Smooth muscle cell (in vitro differentiated cells): ENCODE results near the gene MIXL1. TPM values are rescaled to one million over a fixed set of nuclear protein-coding genes. Genes with fewer than 3 reads are reported as not detected.

ENCODE experiments used
- DNase-seq: peaks from one replicate; lab custom pipeline; 2025; ENCODE audit not compliant: unreplicated experiment; lab: John Stamatoyannopoulos, UW
- H2AFZ ChIP-seq: fragments of 200-600 bp; sonication (generic); 2 replicates; pipeline ENCODE4 v1.6.0; 2016; ENCODE audit warnings: antibody characterized with exemption, low read depth, mild to moderate bottlenecking
- H3F3A ChIP-seq: fragments of 200-600 bp; sonication (generic); 2 replicates; pipeline ENCODE4 v1.6.0; 2017; ENCODE audit warnings: antibody characterized with exemption, low read depth
- H3K27ac ChIP-seq: fragments of 200-600 bp; sonication (generic); 2 replicates; pipeline ENCODE4 v1.5.1; 2016; ENCODE audit warnings: low read depth, mild to moderate bottlenecking
- H3K27me3 ChIP-seq: fragments of 200-600 bp; sonication (generic); 2 replicates; pipeline ENCODE4 v1.6.1; 2016; ENCODE audit warnings: low read depth, mild to moderate bottlenecking
- H3K36me3 ChIP-seq: fragments of 200-600 bp; sonication (generic); 2 replicates; pipeline ENCODE4 v1.5.1; 2016; ENCODE audit warnings: low read depth
- H3K4me1 ChIP-seq: fragments of 200-600 bp; sonication (generic); 2 replicates; pipeline ENCODE4 v1.5.1; 2016; ENCODE audit warnings: low read depth
- H3K4me2 ChIP-seq: fragments of 200-600 bp; sonication (generic); 2 replicates; pipeline ENCODE4 v1.6.0; 2016; ENCODE audit warnings: mild to moderate bottlenecking
- H3K4me3 ChIP-seq: fragments of 200-600 bp; sonication (generic); 2 replicates; pipeline ENCODE4 v1.5.1; 2016; ENCODE audit warnings: mild to moderate bottlenecking
- H3K79me2 ChIP-seq: fragments of 200-600 bp; sonication (generic); 2 replicates; pipeline ENCODE4 v1.6.0; 2016; ENCODE audit warnings: low read depth, mild to moderate bottlenecking
- H3K9ac ChIP-seq: fragments of 200-600 bp; sonication (generic); 2 replicates; pipeline ENCODE4 v1.6.0; 2016; ENCODE audit warnings: low read depth
- H3K9me3 ChIP-seq: fragments of 200-600 bp; sonication (generic); replicated peaks from 2 replicates; pipeline ENCODE4 v1.5.1; 2016; ENCODE audit warnings: low read depth
- H4K20me1 ChIP-seq: fragments of 200-600 bp; sonication (generic); 2 replicates; pipeline ENCODE4 v1.6.0; 2016; ENCODE audit warnings: low read depth
- CTCF ChIP-seq: fragments of 200-600 bp; sonication (generic); IDR thresholded peaks from 2 replicates; pipeline ENCODE4 v1.5.1; 2017; ENCODE audit warnings: borderline replicate concordance, mild to moderate bottlenecking, antibody characterized with exemption; ENCODE audit not compliant: insufficient read depth, poor library complexity, severe bottlenecking
- WGBS: methylation state at CpG from one replicate; pipeline ENCODE4 v1.1.7; 2016; ENCODE audit warnings: low lambda C conversion rate; 5-methylcytosine and 5-hydroxymethylcytosine counted together
- polyA plus RNA-seq: library from polyadenylated mRNA; unstranded; fragments of >200 nt; fragmentation: Nextera tagmentation; extraction: Ambion mirVana; gene quantifications from 2 replicates; pipeline ENCODE4 v1.2.1, GENCODE V29; 2016
- total RNA-seq: library from RNA; depleted of rRNA; stranded (reverse); fragments of >200 nt; gene quantifications from 2 replicates; pipeline ENCODE4 v1.2.3, GENCODE V29; 2014

The MIXL1 gene
- total and polyA plus RNA-seq, 2 experiments from 2014 or later, result 0.04 to 0.27 TPM

DNA sequence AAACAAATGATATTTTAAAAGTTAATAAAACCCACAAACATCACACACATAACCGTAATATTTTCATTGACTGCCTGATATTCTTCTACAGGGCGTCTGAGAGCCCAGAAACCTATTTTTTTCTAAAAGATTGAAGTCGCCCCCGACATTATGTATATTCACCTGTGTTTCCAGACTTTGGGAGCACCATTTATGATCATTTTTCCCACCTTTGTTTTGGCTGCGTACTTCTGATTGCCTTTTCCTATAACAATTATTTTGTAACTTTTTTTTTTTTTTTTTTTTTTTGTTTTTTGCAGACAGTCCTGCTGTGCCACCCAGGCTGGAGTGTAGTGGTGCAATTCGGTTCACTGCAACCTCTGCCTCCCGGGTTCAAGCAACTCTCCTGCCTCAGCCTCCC, 36.1 kb upstream of the MIXL1 start:
- peak overlapping the region; percentile 85 for H3K9ac ChIP-seq
- peaks cover 47% of the 10 kb centered on the region for H3K79me2 ChIP-seq
- H2AFZ ChIP-seq, result peak overlapping the region; percentile 94
- H3F3A ChIP-seq, result no peaks in the 10 kb centered on the region
- H3K4me2 ChIP-seq, result peak overlapping the region; percentile 94
- peak overlapping the region; percentile 86 for H3K4me3 ChIP-seq
- WGBS, result 93% methylated on average over 7 of the region's 7 CpGs
- H3K9me3 ChIP-seq, result no peaks in the 10 kb centered on the region
- H4K20me1 ChIP-seq, result peaks cover 35% of the 10 kb centered on the region
- H3K27ac ChIP-seq, result peak overlapping the region; percentile 82
- peaks cover 12% of the 10 kb centered on the region for H3K4me1 ChIP-seq
- no peaks in the 10 kb centered on the region for H3K27me3 ChIP-seq
- H3K36me3 ChIP-seq, result no peaks in the 10 kb centered on the region
- DNase-seq, result no peak
- TF ChIP-seq CTCF, result no peak

DNA sequence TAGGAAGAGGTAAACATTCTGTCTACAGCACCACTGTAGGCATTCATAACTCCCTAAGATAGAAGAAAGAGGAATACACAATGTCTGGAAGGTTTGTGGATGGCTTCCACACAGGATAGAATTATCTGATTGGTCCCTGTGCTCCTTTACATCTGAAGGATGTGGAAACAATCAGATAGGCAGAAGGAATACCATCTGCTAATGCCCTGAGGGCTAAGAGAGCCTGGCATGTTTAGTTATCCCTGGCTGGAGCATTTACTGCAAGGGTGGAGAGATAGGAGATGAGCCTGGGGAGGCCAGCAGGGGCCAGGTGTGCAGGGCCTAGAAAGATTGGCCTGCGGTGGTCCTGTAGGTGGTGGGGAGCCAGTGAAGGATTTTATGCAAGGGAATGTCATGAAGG, 28.3 kb upstream of the MIXL1 start:
- no peak for DNase-seq
- Histone ChIP-seq H3K4me3 (no peak overlapping the region), H2AFZ (no peak overlapping the region), H3K79me2 (no peaks in the 10 kb centered on the region), H3F3A (no peaks in the 10 kb centered on the region), H3K4me2 (no peak overlapping the region), H3K9ac (no peak overlapping the region), H3K27me3 (no peaks in the 10 kb centered on the region), H3K4me1 (no peaks in the 10 kb centered on the region), H3K9me3 (no peaks in the 10 kb centered on the region), H3K27ac (no peak overlapping the region), H3K36me3 (no peaks in the 10 kb centered on the region), H4K20me1 (no peaks in the 10 kb centered on the region)
- 85% methylated on average over 1 of the region's 1 CpG for WGBS
- no peak for TF ChIP-seq CTCF

GRCh38 chr1:226199971-226200370, 23.5 kb upstream of the MIXL1 start:
- H3K27ac ChIP-seq, result no peak overlapping the region
- 76% methylated on average over 2 of the region's 2 CpGs for WGBS
- H3K9me3 ChIP-seq, result no peaks in the 10 kb centered on the region
- H2AFZ ChIP-seq, result no peak overlapping the region
- H3K79me2 ChIP-seq, result no peaks in the 10 kb centered on the region
- no peaks in the 10 kb centered on the region for H3K36me3 ChIP-seq
- no peaks in the 10 kb centered on the region for H4K20me1 ChIP-seq
- H3F3A ChIP-seq, result no peaks in the 10 kb centered on the region
- no peaks in the 10 kb centered on the region for H3K4me1 ChIP-seq
- DNase-seq, result no peak
- H3K27me3 ChIP-seq, result no peaks in the 10 kb centered on the region
- no peak overlapping the region for H3K4me2 ChIP-seq
- no peak overlapping the region for H3K9ac ChIP-seq
- no peak overlapping the region for H3K4me3 ChIP-seq
- TF ChIP-seq CTCF, result no peak

DNA sequence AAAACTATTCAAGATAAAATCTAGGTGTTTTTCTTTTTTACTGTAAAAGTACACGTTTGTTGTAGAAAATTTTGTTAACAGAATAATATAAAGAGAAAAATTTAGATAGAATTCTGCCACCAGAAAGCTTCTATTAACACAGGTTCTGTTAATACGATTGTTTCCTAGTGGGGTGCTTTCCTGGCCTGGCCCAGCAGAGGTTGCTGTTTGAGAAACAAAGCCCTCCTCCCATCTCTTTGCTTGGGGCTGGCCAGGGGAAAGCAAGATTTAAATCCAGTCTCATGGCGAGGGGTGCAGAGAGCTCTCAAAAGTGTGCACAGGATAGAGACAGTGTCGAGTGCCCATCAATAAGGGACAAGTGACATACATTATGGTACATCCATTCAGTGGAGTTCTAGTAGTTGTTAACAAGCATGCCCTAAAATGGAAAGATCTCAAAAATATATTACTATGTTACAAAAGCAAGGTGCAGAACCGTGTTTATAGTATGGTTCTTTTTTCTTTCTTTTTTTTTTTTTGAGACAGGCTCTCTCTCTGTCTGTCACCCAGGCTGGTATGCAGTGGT, 22.4 kb upstream of the MIXL1 start:
- no peak overlapping the region for H3K4me3 ChIP-seq
- H3K79me2 ChIP-seq, result no peaks in the 10 kb centered on the region
- peak; percentile 21 for TF ChIP-seq CTCF
- H3K27ac ChIP-seq, result no peak overlapping the region
- no peaks in the 10 kb centered on the region for H3K36me3 ChIP-seq
- H4K20me1 ChIP-seq, result no peaks in the 10 kb centered on the region
- no peaks in the 10 kb centered on the region for H3K4me1 ChIP-seq
- H3K4me2 ChIP-seq, result no peak overlapping the region
- H3K9ac ChIP-seq, result no peak overlapping the region
- no peaks in the 10 kb centered on the region for H3F3A ChIP-seq
- H3K27me3 ChIP-seq, result no peaks in the 10 kb centered on the region
- H3K9me3 ChIP-seq, result no peaks in the 10 kb centered on the region
- DNase-seq, result no peak
- H2AFZ ChIP-seq, result no peak overlapping the region
- WGBS, result 43% methylated on average over 5 of the region's 5 CpGs
